GM12878 (cell line): ENCODE results near the gene ZSWIM2. TPM values are rescaled to one million over a fixed set of nuclear protein-coding genes. Genes with fewer than 3 reads are reported as not detected.

ENCODE experiments used
- ATAC-seq: fragments of 200-7000 bp; cut with Tn5 transposase; 3 replicates; pipeline ENCODE4 v1.9.1; 2020; ENCODE audit warnings: mild to moderate bottlenecking, moderate library complexity
- BruUV-seq: library from RNA; stranded (reverse); fragments of 400-500 nt; replicated peaks from 2 replicates; lab custom pipeline; 2021; lab: Mats Ljungman, UMichigan
- CTCF ChIA-PET: fragments of 300-600 bp; sonication (Branson Sonifier 250); formaldehyde crosslinking; extraction: SDS; loops from one replicate; lab custom pipeline; 2021; ENCODE audit warnings: inconsistent platforms; lab: Yijun Ruan, JAX
- POLR2A ChIA-PET: fragments of 350-600 bp; formaldehyde crosslinking; extraction: SDS; loops from one replicate; lab custom pipeline; 2021; ENCODE audit warnings: inconsistent platforms; lab: Charles Lee
- RAD21 ChIA-PET: fragments of 300-600 bp; sonication (Branson Sonifier 250); formaldehyde crosslinking; loops from one replicate; lab custom pipeline; 2023; ENCODE audit warnings: antibody characterized with exemption; ENCODE audit not compliant: unreplicated experiment; lab: Charles Lee
- SMC1A ChIA-PET: fragments of 300-600 bp; sonication (Branson Sonifier 250); formaldehyde crosslinking; loops from one replicate; lab custom pipeline; 2023; ENCODE audit not compliant: unreplicated experiment, uncharacterized antibody; lab: Charles Lee
- DNase-seq: peaks from one replicate; pipeline ENCODE4 v3.0.0-alpha.2; 2011; ENCODE audit warnings: low read depth, low spot score
- FAIRE-seq: peaks from 3 replicates; lab custom pipeline; 2011; peaks lifted over from hg19 to GRCh38; lab: Jason Lieb, UNC
- H2AFZ ChIP-seq: 2 replicates; pipeline ENCODE4 v1.6.0; 2011; ENCODE audit warnings: low read depth, low read length, control low read depth; ENCODE audit not compliant: control insufficient read depth
- H3K27ac ChIP-seq: 2 replicates; pipeline ENCODE4 v1.5.1; 2011; ENCODE audit warnings: control low read depth; ENCODE audit not compliant: control insufficient read depth, insufficient read depth
- H3K27me3 ChIP-seq, 2 experiments: replicated peaks in 1 of 2; 2 replicates each; pipeline versions ENCODE4 v1.6.0 to v1.6.1; 2011; ENCODE audit warnings: low read length in 1 of 2; ENCODE audit not compliant: control insufficient read depth in 2 of 2, insufficient read depth in 2 of 2
- H3K36me3 ChIP-seq, 2 experiments: 2 replicates each; pipeline ENCODE4 v1.5.1; 2011; ENCODE audit warnings: low read length in 1 of 2; ENCODE audit not compliant: control insufficient read depth in 2 of 2, insufficient read depth in 2 of 2
- H3K4me1 ChIP-seq: 2 replicates; pipeline ENCODE4 v1.6.1; 2011; ENCODE audit warnings: mild to moderate bottlenecking, low read length, moderate library complexity, mixed read lengths; ENCODE audit not compliant: control insufficient read depth, insufficient read depth
- H3K4me2 ChIP-seq: 2 replicates; pipeline ENCODE4 v1.6.0; 2011; ENCODE audit warnings: control low read depth; ENCODE audit not compliant: control insufficient read depth, insufficient read depth
- H3K4me3 ChIP-seq: fragments of 200-600 bp; sonication (generic); 2 replicates; pipeline ENCODE4 v1.5.1; 2016
- H3K79me2 ChIP-seq: 2 replicates; pipeline ENCODE4 v1.6.0; 2011; ENCODE audit warnings: low read length; ENCODE audit not compliant: control insufficient read depth, insufficient read depth
- H3K9ac ChIP-seq: 2 replicates; pipeline ENCODE4 v1.8.0; 2011; ENCODE audit warnings: low read length, control low read depth, mixed read lengths; ENCODE audit not compliant: control insufficient read depth, insufficient read depth
- H3K9me3 ChIP-seq: replicated peaks from 3 replicates; pipeline ENCODE4 v1.5.1; 2011; ENCODE audit warnings: mild to moderate bottlenecking, low read length; ENCODE audit not compliant: control insufficient read depth, insufficient read depth
- H4K20me1 ChIP-seq: 2 replicates; pipeline ENCODE4 v1.6.0; 2011; ENCODE audit not compliant: control insufficient read depth, insufficient read depth
- ASH2L ChIP-seq: fragments of 300-600, 200-600 bp; sonication (generic); IDR thresholded peaks from 2 replicates; pipeline ENCODE4 v1.6.1; 2017; ENCODE audit warnings: low read depth, mild to moderate bottlenecking, borderline replicate concordance
- ETV6 ChIP-seq, 2 experiments: fragments of 450-650 bp in 1 of 2; IDR thresholded peaks in 1 of 2; conservative IDR thresholded peaks in 1 of 2; 2 replicates each; pipeline ENCODE4 v1.6.1; 2014; ENCODE audit warnings: antibody characterized with exemption in 1 of 2, borderline replicate concordance in 1 of 2, low read depth in 1 of 2, mild to moderate bottlenecking in 1 of 2, moderate library complexity in 1 of 2
- FOXK2 ChIP-seq: fragments of 450-650 bp; IDR thresholded peaks from 2 replicates; pipeline ENCODE4 v1.6.1; 2017; ENCODE audit warnings: mild to moderate bottlenecking, moderate library complexity
- HDAC2 ChIP-seq: fragments of 200-600 bp; sonication (generic); IDR thresholded peaks from 2 replicates; pipeline ENCODE4 v1.6.1; 2017
- KAT2A ChIP-seq: conservative IDR thresholded peaks from 2 replicates; pipeline ENCODE4 v1.6.1; 2011; ENCODE audit warnings: low read depth, low read length; ENCODE audit not compliant: control insufficient read depth
- MYB ChIP-seq: fragments of 150-350 bp; IDR thresholded peaks from 2 replicates; pipeline ENCODE4 v1.6.1; 2014; ENCODE audit warnings: mild to moderate bottlenecking, low read depth, low read length, borderline replicate concordance
- NR2C1 ChIP-seq: fragments of 450-650 bp; IDR thresholded peaks from 2 replicates; pipeline ENCODE4 v1.6.1; 2017; ENCODE audit warnings: antibody characterized with exemption, mild to moderate bottlenecking, moderate library complexity
- POLR2A ChIP-seq: IDR thresholded peaks from 2 replicates; pipeline ENCODE4 v1.6.1; 2011; ENCODE audit warnings: low read depth, mild to moderate bottlenecking, low read length
- POU2F2 ChIP-seq: IDR thresholded peaks from 3 replicates; pipeline ENCODE4 v1.6.1; 2011; ENCODE audit warnings: low read depth, mild to moderate bottlenecking, low read length, borderline replicate concordance
- RELA ChIP-seq: fragments of 450-650 bp; IDR thresholded peaks from 2 replicates; pipeline ENCODE4 v1.8.0; 2014; ENCODE audit warnings: borderline replicate concordance; ENCODE audit not compliant: partially characterized antibody
- SMARCA5 ChIP-seq: fragments of 450-650 bp; IDR thresholded peaks from 2 replicates; pipeline ENCODE4 v1.6.1; 2017; ENCODE audit warnings: mild to moderate bottlenecking
- SREBF2 ChIP-seq: IDR thresholded peaks from 2 replicates; pipeline ENCODE4 v1.6.1; 2012; ENCODE audit warnings: mild to moderate bottlenecking, low read length
- SUZ12 ChIP-seq: fragments of 200-600 bp; sonication (generic); IDR thresholded peaks from one replicate; pipeline ENCODE4 v1.6.1; 2018; ENCODE audit warnings: antibody characterized with exemption, mild to moderate bottlenecking; ENCODE audit not compliant: unreplicated experiment
- TCF12 ChIP-seq: IDR thresholded peaks from 2 replicates; pipeline ENCODE4 v1.6.1; 2011; ENCODE audit warnings: low read depth, mild to moderate bottlenecking, low read length
- WGBS: methylation state at CpG from one replicate; pipeline ENCODE4 v1.1.6; 2016; ENCODE audit warnings: low lambda C conversion rate; ENCODE audit not compliant: insufficient replicate concordance, insufficient coverage; ENCODE audit errors: missing lambda C conversion rate; 5-methylcytosine and 5-hydroxymethylcytosine counted together
- in situ Hi-C: fragments of 300-500 bp; cut with MboI; formaldehyde crosslinking; loops from 9 replicates; pipeline ENCODE4 v1.14.3; 2018; ENCODE audit warnings: mixed read lengths
- intact Hi-C: fragments of 100-400 bp; cut with micrococcal nuclease; formaldehyde crosslinking; loops from one replicate; pipeline ENCODE4 v1.14.2; 2022; ENCODE audit not compliant: unreplicated experiment
- polyA plus RNA-seq, 11 experiments: library from polyadenylated mRNA; depleted of rRNA in 4 of 11; unstranded in 6 of 11; stranded (reverse) in 5 of 11; fragments of >200 nt; fragmentation: Nextera tagmentation in 4 of 11; fragmentation: Illumina TruSeq in 1 of 11; extraction: Ambion mirVana in 4 of 11; extraction: Trizol in 1 of 11; gene quantifications; 1 replicate in 1 of 11; 2 replicates in 10 of 11; pipeline versions ENCODE4 v1.2.1 to v1.2.3, GENCODE V29; 2011 to 2016; ENCODE audit warnings: inconsistent platforms in 2 of 11, missing spikeins in 2 of 11, low read depth in 1 of 11
- total RNA-seq, 4 experiments: library from RNA; depleted of rRNA in 3 of 4; stranded (reverse); fragments of >200 nt in 3 of 4; fragmentation: Illumina TruSeq in 1 of 4; extraction: Trizol in 1 of 4; gene quantifications; 2 replicates each; pipeline versions ENCODE4 v1.2.1 to v1.2.3, GENCODE V29; 2013 to 2021
- TF ChIP-seq, protein P1 (sequence below): fragments of 450-650 bp; IDR thresholded peaks from 2 replicates; pipeline ENCODE4 v1.6.1; 2016; ENCODE audit warnings: mild to moderate bottlenecking, moderate library complexity, borderline replicate concordance
- TF ChIP-seq, protein P2 (sequence below): IDR thresholded peaks from 2 replicates; pipeline ENCODE4 v1.6.1; 2011; ENCODE audit warnings: borderline replicate concordance, low read depth, mild to moderate bottlenecking, moderate library complexity, low read length; ENCODE audit not compliant: insufficient read depth, poor library complexity, severe bottlenecking

The ZSWIM2 gene
- total and polyA plus RNA-seq, 10 of the 15 experiments (the other 5 are each of a cell fraction or from before 2014, with no cell fraction given), result not detected

- in situ Hi-C loops (loop anchor here (25.0 kb wide), 1 partner anchor 982 kb away; no protein-coding TSS in a partner anchor), intact Hi-C loops (no loop called here)
- no peaks in the 10 kb centered on the region for H3K4me1 ChIP-seq
- H3K4me3 ChIP-seq, result no peak overlapping the region
- H3K4me2 ChIP-seq, result no peak overlapping the region
- TF ChIP-seq RELA (no peak), HDAC2 (no peak), FOXK2 (no peak), MYB (no peak), ETV6 (conservative IDR thresholded peaks at IDR 0.05 in 1 of 2, IDR thresholded peaks at IDR 0.05 in 1 of 2; ENCODE audit: borderline replicate concordance in 1 of 2, low read depth in 1 of 2) (no peak), NR2C1 (no peak), KAT2A (no peak), ASH2L (no peak), POU2F2 (no peak), TCF12 (no peak), SMARCA5 (no peak), POLR2A (no peak), SUZ12 (no peak), SREBF2 (no peak)
- TF ChIP-seq, protein P1, sequence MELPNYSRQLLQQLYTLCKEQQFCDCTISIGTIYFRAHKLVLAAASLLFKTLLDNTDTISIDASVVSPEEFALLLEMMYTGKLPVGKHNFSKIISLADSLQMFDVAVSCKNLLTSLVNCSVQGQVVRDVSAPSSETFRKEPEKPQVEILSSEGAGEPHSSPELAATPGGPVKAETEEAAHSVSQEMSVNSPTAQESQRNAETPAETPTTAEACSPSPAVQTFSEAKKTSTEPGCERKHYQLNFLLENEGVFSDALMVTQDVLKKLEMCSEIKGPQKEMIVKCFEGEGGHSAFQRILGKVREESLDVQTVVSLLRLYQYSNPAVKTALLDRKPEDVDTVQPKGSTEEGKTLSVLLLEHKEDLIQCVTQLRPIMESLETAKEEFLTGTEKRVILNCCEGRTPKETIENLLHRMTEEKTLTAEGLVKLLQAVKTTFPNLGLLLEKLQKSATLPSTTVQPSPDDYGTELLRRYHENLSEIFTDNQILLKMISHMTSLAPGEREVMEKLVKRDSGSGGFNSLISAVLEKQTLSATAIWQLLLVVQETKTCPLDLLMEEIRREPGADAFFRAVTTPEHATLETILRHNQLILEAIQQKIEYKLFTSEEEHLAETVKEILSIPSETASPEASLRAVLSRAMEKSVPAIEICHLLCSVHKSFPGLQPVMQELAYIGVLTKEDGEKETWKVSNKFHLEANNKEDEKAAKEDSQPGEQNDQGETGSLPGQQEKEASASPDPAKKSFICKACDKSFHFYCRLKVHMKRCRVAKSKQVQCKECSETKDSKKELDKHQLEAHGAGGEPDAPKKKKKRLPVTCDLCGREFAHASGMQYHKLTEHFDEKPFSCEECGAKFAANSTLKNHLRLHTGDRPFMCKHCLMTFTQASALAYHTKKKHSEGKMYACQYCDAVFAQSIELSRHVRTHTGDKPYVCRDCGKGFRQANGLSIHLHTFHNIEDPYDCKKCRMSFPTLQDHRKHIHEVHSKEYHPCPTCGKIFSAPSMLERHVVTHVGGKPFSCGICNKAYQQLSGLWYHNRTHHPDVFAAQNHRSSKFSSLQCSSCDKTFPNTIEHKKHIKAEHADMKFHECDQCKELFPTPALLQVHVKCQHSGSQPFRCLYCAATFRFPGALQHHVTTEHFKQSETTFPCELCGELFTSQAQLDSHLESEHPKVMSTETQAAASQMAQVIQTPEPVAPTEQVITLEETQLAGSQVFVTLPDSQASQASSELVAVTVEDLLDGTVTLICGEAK, result no peak
- TF ChIP-seq, protein P2, sequence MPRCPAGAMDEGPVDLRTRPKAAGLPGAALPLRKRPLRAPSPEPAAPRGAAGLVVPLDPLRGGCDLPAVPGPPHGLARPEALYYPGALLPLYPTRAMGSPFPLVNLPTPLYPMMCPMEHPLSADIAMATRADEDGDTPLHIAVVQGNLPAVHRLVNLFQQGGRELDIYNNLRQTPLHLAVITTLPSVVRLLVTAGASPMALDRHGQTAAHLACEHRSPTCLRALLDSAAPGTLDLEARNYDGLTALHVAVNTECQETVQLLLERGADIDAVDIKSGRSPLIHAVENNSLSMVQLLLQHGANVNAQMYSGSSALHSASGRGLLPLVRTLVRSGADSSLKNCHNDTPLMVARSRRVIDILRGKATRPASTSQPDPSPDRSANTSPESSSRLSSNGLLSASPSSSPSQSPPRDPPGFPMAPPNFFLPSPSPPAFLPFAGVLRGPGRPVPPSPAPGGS, result no peak
- no peak overlapping the region for H3K9ac ChIP-seq
- no peaks in the 10 kb centered on the region for H3K9me3 ChIP-seq
- no peaks in the 10 kb centered on the region for H4K20me1 ChIP-seq
- H2AFZ ChIP-seq, result no peak overlapping the region
- H3K79me2 ChIP-seq, result no peaks in the 10 kb centered on the region
- DNase-seq, result no peak
- FAIRE-seq, result no peak
- BruUV-seq, result no TSS peak
- no peak for ATAC-seq
- WGBS, result 43% methylated on average over 5 of the region's 5 CpGs
- no peaks in the 10 kb centered on the region for H3K36me3 ChIP-seq
- no peaks in the 10 kb centered on the region for H3K27me3 ChIP-seq
- ChIA-PET RAD21 (interaction anchor here (1.5 to 1.6 kb wide), 2 partner anchors 11 to 597 kb away, joined by 3 to 4 read pairs; no protein-coding TSS in a partner anchor), SMC1A (interaction anchor here (1.2 to 1.6 kb wide), 4 partner anchors 9 to 595 kb away, joined by 3 to 5 read pairs (median 4); no protein-coding TSS in a partner anchor), POLR2A (no interaction called here), CTCF (interaction anchor here (1.1 to 2.4 kb wide), 3 partner anchors 11 to 351 kb away, joined by 3 to 7 read pairs (median 3); no protein-coding TSS in a partner anchor)
- H3K27ac ChIP-seq, result no peak overlapping the region
Observed at GRCh38 chr2:186855216-186855615, 6.2 kb upstream of the ZSWIM2 start.
